ENCODE measurements around the gene LIMS2. TPM values are rescaled to one million over a fixed set of nuclear protein-coding genes. Genes with fewer than 3 reads are reported as not detected.

LIMS2 gene
- polyA plus RNA-seq, 3 donors: 8.5 to 282 (median 64.9) TPM

DNA sequence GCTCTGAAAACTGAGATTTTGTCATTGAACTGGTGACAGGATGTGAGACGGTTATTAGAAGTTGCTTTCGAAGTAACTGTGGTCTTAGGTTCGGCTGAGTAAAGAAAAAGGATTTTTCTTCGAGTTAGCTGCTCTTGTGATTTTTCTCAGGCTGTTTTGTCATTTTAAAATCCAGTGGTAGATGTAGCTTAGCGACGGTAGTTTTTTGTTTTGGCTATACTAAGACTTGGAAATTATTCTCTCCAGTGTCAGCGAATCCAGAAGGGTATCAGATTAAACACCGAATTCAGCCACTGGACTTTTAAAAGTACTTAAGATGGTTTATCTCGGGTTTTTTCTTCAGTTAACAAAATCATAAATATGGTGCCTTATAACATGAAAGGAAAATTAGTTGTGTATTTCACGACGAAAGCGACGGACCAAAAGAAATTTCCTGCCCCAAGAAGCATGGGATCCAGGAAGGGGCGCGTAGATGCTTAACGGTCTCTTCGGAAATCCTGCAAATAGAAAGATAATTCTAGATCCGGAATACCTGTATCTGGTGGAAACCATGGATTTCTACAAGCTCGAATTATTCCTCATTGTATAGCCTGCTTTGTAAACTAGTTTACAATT lies 27.2 kb upstream of the LIMS2 start:
- 54 to 64% (median 58%) methylated on average over 19 of the region's 19 CpGs for WGBS, 3 donors
- H3K27ac ChIP-seq (ENCODE audit: low read depth, low read length): peak overlapping the region; percentile 91

DNA sequence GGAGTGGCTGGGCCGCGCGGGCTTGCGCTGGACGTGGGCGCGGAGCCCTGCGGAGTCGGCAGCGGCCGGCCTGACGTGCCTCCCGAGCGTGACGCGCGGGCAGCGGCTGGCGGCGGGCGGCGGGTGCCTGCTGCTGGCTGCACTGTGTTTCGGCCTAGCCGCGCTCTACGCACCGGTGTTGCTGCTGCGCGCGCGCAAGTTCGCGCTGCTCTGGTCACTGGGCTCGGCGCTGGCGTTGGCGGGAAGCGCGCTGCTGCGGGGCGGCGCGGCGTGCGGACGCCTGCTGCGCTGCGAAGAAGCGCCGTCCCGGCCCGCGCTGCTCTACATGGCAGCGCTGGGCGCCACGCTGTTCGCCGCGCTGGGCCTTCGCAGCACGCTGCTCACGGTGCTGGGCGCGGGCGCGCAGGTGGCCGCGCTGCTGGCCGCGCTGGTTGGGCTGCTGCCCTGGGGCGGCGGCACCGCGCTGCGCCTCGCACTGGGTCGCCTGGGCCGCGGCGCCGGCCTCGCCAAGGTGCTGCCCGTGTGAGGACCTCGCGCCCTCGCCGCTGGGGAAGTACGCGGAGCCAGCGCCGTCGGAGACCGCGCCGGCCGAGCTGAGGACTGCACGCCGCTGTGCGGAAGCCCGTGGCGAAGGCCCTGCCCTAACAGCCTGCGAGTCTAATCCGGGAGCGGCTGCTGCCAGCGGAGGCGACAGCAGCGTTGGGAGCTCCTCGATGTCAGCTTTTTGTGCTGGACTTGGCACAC lies 26.5 kb upstream of the LIMS2 start:
- WGBS, 3 donors: 0% methylated on average over 88 to 108 of the region's 108 CpGs
- peak overlapping the region; percentile 91 for H3K27ac ChIP-seq (ENCODE audit: low read depth, low read length)

DNA sequence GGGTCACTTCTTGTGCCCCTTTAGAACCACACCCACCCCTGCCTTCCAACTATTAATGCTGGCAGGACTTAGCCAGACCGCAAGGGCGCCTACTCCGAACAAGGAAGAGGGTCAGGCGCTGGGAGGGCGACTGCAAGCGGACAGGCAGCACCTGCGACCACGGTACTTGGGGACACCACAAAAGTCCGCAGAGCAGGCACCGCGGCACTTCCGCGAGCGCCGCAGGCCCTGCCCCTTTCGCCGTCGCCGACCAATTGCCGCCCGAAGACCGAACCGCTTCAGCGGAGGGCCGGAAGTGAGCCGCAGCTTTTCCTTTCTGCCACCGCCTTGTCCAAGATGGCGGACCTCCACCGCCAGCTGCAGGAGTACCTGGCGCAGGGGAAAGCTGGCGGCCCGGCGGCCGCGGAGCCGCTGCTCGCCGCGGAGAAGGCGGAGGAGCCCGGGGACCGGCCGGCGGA lies 25.9 kb upstream of the LIMS2 start, which contains the start of gene SFT2D3:
SFT2D3 (plus strand) TSS at position 305 of the 458 bp plus-strand sequence; CDS start at position 337, 32 bp downstream.
- 0 to 1% (median 0%) methylated on average over 35 to 44 of the region's 44 CpGs for WGBS, 3 donors
- H3K27ac ChIP-seq (ENCODE audit: low read depth, low read length): peak within 1 kb of the TSS; percentile 91

DNA sequence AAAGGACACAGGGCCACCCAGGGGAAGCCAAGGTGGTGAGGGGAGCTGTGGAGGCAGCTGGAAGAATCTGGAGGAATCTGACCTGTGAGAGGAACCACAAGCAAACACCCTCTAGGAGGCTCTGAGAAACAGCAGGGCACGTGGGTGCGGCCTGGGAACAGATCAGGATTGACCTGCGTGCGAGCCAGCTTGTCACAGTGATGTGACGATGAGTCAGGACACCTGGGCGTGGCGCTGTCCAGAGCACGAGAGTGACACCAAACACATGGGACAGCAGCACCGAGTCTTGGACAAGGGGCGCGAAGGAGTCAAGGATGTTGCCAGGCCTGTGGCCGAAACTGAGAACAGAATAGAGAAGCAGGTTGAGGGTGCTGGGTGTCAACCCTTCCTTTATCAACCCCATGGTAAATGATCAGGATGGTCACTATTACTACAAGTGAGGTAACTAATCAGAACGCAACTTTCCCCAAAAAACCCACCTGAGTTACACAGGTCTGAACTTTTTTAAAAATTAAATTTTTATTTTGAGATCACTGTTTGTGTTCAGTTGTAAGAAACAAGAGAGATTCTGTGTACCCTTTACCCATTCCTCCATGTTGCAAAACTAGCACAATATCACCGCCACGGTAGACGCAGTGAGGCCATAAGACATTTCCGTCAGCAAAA lies 25.3 kb upstream of the LIMS2 start:
- 55 to 63% (median 61%) methylated on average over 17 of the region's 17 CpGs for WGBS, 3 donors
- H3K27ac ChIP-seq (ENCODE audit: low read depth, low read length): no peak overlapping the region

DNA sequence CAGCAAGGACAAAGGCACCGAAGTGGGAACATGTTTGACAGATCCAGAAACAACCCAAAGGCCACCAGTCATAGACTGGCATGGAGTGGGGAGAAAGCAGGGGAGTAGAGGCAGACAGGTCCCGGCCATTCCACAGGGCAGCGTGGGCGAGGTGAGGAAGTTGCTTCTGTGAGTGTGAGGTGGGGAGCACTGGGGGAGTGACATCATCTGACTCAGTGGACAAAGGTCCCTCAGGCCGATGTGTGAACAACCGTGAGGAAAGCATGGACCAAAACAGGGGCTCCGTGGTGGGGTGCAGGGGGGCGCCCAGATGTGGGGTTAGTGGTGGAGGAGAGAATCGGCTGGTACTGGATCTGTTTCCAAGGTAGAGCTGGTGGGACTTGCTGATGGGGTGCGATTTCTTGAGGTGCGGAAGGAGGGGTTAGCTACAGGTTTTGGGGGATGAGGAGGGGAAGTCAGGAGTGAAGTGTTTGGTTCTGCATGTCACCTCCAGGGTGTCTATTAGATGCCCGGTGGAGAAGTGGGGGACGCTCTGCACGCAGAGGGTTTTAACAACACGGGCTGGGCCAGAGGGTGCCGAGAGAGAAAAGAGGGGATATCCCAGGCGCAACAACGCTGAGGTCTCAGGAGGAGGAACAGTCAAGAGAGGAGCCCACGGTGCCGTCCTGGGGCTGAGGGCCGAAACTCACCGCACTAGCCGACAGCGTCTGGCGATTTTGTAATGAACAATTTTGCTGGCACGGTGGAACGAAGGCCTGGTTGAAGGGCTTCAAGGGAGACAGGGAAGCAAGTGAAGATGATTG lies 23.4 kb upstream of the LIMS2 start:
- WGBS, 3 donors: 95 to 96% (median 95%) methylated on average over 27 of the region's 27 CpGs
- H3K27ac ChIP-seq (ENCODE audit: low read depth, low read length): no peak overlapping the region

DNA sequence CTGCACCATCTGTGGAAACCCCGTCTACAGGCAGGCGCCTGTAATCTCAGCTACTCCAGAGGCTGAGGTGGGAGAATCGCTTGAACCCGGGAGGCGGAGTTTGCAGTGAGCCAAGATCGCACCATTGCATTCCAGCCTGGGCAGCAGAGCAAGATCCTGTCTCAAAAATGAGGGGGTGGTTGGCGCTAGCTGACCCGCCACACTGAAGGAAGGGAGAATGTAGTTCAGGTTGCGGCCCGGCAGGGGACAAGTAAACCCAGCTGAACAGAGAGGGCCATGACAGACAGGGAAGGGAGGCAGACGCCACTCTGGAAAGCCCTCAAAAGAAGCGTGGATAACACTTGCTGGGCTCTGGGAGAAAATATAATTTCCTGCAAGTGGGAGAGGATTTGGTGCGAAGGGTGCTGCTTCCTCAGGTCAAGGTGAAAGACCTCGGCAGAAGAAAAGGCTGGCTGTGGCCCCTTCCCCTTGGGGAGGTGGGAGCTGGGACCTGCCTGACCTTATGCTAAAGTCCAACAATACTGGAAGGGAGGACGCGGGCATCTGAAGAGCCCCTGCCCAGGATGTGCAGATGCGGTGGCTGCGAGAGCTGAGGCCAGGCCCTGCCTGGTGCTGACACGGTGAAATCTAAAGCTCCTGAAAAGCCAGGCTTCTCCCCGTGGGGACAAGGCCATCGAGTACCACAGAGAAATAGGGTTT lies 22.3 kb upstream of the LIMS2 start:
- H3K27ac ChIP-seq (ENCODE audit: low read depth, low read length): no peak overlapping the region
- WGBS, 3 donors: 93 to 96% (median 96%) methylated on average over 21 of the region's 21 CpGs

DNA sequence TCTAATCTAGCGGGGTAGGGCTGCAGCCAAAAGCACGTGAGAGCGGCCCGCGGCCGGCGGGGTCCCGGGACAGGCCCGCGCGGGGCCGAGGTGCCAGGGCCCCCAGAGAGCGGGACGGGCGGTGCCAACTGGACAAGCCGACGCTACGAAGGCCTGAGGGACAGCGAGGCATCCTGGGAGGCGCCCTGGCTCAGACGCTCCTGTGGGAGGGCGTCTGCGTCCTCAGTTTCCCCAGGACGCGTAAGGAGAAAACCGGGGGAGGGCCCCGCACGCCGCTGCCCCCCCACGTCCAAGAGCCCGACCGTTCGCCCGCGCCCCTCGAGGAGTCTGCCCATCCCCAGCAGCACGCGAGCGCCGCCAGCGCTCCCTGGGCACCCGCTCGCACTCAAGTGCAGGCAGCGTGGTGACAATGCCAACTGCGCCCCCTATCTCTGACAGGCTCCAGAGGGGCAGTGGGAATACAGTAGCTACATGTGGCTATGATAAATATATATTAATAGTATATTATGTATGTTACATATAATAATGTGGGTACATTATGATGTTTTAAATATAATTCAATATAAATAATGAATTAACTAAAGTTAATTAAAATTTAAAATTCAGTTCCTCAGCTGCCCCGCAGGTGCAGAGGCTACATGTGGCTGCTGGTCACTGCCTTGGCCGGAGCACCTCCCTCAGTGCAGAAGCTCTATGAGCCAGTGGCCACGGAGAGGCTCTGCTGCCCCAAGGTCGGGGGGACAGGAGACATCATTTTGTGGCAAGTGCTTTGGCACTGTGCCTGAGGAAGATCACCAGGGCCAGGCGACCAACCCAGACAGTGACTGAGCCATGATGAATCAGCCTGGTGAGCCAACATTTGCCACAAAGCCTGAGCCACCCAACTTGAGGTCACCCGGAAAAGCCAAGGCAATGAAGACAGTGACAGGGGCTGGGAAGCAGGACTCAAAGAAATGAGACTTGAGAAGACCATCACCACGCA lies 20.5 kb upstream of the LIMS2 start:
- no peak overlapping the region for H3K27ac ChIP-seq (ENCODE audit: low read depth, low read length)
- WGBS, 3 donors: 20 to 36% (median 24%) methylated on average over 44 to 52 of the region's 52 CpGs

DNA sequence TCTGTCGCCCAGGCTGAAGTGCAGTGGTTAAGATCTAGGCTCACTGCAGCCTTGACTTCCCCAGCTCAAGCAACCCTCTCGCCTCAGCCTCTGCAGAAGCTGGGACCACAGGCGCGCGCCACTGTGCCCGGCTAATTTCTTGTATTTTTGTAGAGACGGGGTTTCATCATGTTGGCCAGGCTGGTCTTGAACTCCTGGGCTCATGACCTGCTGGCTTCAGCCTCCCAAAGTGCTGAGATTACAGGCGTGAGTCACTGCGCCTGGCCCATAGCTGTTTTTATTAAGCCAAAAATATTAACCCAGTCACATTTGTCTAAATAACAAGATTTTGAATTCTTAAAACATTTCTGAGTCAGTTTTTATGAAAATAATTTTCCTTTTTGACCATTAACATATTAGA lies 19.7 kb upstream of the LIMS2 start:
- 81 to 91% (median 85%) methylated on average over 9 of the region's 9 CpGs for WGBS, 3 donors
- no peak overlapping the region for H3K27ac ChIP-seq (ENCODE audit: low read depth, low read length)

DNA sequence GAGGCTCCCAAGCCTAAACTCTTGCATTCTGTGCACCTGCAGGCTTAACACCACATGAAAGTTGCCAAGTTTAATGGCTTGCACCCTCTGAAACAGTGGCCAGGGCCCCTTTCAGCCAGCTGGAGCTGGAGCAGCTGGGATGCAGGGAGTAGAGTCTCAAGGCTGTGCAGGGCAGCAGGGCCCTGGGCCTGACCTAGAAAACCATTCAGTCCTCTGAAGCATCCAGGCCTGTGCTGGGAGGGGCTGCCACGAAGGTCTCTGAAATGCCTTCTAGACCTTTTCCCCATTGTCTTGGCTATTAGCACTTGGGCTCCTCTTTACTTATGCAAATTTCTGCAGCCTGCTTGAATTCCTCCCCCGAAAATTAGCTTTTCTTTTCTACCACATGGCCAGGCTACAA lies 15.4 kb upstream of the LIMS2 start:
- no peak overlapping the region for H3K27ac ChIP-seq (ENCODE audit: low read depth, low read length)
- WGBS, 3 donors: 91 to 95% (median 91%) methylated on average over 2 of the region's 2 CpGs

DNA sequence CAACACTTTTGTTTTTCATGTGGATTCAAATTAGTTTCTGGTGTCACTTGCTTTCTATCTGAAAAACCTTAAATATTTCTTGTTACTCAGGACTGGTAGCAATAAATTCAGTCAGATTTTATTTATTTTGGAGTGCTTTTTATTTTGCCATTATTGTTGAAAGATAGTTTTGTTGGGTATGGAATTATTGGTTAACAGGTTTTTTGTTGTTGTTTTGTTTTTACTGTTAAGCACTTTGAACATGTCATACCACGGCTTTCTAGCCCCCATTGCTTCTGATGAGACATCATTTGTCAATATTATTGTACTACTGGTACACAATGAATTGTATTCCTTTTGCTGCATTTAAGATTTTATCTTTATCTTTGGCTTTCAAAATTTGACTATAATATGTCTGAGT lies 13.1 kb upstream of the LIMS2 start:
- WGBS, 3 donors: 72 to 87% (median 83%) methylated on average over 1 of the region's 1 CpG
- no peak overlapping the region for H3K27ac ChIP-seq (ENCODE audit: low read depth, low read length)

DNA sequence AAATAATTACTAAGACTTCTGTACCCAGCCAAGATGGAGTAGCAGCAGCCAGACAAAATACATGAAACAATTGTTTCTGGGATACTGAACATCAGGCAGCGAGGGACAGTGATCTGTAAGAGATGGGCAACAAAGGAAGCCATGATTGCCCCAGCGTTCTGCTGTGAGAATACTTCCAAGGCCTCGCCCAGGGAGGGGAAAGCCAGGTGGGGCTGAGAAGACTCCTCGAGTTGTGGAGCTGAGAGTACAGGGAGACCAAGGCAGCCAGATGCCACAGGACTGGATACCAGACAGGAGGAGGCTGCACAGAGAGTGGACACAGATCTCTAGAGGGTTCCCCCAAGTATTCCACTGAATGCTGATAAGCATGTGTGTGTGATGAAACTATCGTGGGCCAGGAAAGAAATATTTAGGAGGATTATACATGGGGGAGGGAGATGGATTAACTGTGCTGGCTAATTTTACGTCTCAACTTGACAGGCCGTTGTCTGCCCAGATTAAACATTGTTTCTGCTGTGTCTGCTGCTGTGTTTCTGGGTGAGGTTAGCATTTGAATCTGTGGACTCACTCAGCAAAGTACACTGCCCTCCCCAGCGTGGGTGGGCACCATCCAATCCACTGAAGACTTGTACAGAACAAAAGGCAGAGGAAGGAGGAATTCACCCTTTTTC lies 10.2 kb upstream of the LIMS2 start:
- no peak overlapping the region for H3K27ac ChIP-seq (ENCODE audit: low read depth, low read length)
- whole genome bisulfite sequencing, 3 donors: 78 to 82% (median 78%) methylated on average over 8 of the region's 8 CpGs

DNA sequence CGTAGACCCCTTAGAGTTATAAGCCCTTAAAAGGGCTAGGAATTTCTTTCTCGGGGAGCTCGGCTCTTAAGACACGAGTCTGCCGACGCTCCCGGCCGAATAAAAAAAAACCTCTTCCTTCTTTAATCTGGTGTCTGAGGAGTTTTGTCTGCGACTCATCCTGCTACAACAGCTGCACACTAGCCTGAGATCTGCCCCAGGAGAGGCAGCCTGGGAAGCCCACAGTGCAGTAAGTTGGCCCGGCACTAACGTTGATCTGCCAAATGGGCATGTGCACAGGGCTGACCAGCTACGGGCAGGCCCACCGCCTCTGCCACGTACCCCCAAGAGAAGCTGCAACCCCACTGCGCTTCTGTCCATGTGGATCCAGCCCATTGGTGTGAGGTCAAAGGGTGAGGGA lies 8.4 kb upstream of the LIMS2 start:
- whole genome bisulfite sequencing, 3 donors: 51 to 65% (median 61%) methylated on average over 15 of the region's 15 CpGs
- H3K27ac ChIP-seq (ENCODE audit: low read depth, low read length): no peak overlapping the region

DNA sequence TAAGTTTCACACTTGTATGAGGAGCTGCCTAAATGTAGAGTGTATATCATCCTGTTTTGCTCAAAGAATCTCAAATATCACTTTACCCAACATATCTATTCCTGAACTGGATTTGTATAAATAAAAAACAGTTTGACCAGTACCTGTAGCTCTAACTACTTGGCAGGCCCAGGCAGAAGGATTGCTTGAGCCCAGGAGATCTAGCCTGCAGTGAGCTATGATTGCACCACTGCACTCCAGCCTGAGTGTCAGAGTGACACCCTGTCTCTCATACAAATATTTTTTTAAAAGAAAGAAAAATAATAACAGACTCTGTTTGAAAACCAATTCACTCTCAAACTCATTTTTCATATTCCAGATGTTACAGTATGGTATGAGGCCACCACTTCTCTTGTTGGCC lies 7.7 kb upstream of the LIMS2 start:
- H3K27ac ChIP-seq (ENCODE audit: low read depth, low read length): no peak overlapping the region

DNA sequence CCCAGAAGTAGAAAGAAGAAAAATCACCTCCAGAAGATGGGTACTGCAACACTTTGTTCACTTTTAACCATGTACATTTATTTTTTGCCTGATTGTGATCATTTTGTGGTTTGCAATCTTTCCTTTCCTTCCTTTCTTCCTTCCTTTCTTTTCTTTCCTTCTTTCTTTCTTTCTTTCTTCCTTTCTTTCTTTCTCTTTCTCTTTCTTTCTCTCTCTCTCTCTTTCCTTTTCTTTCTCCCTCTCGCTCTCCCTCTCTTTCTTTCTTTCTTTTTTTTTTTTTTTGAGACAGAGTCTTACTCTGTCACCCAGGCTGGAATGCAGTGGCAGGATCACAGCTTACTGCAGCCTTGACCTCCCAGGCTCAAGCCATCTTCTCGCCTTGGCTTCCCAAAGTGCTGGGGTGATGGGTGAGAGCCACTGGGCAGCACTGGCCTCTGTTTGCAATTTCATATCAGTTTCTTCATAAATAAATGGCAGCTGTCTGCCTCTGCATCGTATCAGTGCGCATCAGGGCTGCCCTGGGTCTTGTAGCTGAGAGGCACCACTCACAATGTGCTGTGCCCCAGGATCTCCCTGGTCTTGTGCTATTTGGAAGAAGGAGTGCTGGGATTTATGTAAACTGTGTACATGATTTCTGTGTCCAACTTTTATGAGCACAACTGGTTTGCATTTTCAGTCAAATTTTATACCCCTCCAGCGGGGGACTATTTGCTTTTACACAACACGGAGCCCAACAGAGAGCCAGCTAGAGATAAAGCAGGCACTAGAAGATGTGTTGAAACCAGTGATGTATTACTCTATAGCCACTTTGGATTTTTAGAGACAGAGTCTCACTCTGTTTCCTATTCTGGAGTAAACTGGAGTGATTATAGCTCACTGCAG lies 6.9 kb upstream of the LIMS2 start:
- H3K27ac ChIP-seq (ENCODE audit: low read depth, low read length): no peak overlapping the region
- 83 to 96% (median 88%) methylated on average over 6 of the region's 6 CpGs for WGBS, 3 donors

DNA sequence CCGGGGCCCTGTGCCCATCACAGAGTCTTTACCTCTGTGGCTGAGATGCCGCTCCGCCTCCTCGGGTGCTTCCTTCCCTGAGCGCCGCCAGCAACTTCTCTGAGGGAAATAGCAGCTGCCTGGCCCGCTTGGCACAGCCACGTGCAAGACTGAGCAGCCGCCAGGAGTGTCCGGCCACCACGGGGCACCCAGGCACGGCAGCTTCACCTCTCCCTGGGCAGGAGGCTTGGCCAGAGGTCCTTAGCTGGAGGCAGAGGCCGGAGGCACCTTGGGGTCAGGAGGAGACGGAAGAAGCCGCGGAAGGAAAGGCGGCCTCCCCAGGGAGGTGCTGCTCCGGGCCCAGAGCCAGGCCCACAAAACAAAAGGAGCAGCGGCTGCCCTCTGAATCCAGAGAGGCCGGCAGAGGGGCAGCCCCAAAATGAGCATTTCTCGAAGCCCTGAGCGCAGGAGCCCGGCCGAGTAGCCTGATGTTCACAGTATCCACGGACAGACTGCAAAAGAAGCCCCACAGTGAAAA lies 6.0 kb upstream of the LIMS2 start:
- 18 to 55% (median 30%) methylated on average over 25 of the region's 25 CpGs for WGBS, 3 donors
- no peak overlapping the region for H3K27ac ChIP-seq (ENCODE audit: low read depth, low read length)
